ENCODE data around the gene E2F2. TPM values are rescaled to one million over a fixed set of nuclear protein-coding genes. Genes with fewer than 3 reads are reported as not detected.

Gene E2F2
- total RNA-seq, 1 donor = under 0.01 TPM

DNA sequence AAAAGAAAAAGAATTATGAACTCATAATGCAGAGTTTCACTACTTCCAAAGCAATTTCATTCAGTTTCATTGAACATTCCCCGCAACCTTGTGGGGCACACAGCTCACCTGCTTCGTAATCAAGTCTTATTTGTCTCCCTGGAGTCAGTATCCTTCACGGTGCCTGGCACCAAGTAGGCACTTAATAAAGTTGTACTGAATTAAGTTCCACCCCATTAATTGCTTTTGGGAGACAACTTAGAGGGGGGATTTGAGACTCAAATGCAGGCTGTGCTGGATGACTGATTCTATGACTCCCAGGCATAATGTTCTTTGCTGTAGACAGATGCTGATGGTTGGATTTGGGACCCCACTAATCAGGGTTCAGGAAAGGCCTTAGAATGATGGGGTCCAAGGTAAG, 34.7 kb upstream of the E2F2 start:
- Histone ChIP-seq H3K27ac (ENCODE audit: low read depth, low read length) (no peak overlapping the region), H3K4me2 (ENCODE audit: insufficient read depth, low read length) (no peak overlapping the region), H3K4me3 (ENCODE audit: insufficient read depth, low read length) (no peak overlapping the region), H3K4me1 (ENCODE audit: insufficient read depth, low read length) (peaks cover 38% of the 10 kb centered on the region), H3K27me3 (ENCODE audit: insufficient read depth, low read length) (no peaks in the 10 kb centered on the region), H3K36me3 (ENCODE audit: insufficient read depth, low read length) (no peaks in the 10 kb centered on the region), H4K20me1 (ENCODE audit: insufficient read depth, low read length) (no peaks in the 10 kb centered on the region), H2AFZ (ENCODE audit: low read length) (no peak overlapping the region), H3K9me3 (ENCODE audit: low read depth, low read length) (no peaks in the 10 kb centered on the region), H3K79me2 (ENCODE audit: insufficient read depth, low read length) (no peaks in the 10 kb centered on the region)
- DNase-seq (ENCODE audit: insufficient read length, low spot score, missing footprints) = no peak
- TF ChIP-seq, protein P1, sequence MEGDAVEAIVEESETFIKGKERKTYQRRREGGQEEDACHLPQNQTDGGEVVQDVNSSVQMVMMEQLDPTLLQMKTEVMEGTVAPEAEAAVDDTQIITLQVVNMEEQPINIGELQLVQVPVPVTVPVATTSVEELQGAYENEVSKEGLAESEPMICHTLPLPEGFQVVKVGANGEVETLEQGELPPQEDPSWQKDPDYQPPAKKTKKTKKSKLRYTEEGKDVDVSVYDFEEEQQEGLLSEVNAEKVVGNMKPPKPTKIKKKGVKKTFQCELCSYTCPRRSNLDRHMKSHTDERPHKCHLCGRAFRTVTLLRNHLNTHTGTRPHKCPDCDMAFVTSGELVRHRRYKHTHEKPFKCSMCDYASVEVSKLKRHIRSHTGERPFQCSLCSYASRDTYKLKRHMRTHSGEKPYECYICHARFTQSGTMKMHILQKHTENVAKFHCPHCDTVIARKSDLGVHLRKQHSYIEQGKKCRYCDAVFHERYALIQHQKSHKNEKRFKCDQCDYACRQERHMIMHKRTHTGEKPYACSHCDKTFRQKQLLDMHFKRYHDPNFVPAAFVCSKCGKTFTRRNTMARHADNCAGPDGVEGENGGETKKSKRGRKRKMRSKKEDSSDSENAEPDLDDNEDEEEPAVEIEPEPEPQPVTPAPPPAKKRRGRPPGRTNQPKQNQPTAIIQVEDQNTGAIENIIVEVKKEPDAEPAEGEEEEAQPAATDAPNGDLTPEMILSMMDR (IDR thresholded peaks at IDR 0.05; ENCODE audit: extremely low read depth, low read depth, low read length) = no peak

DNA sequence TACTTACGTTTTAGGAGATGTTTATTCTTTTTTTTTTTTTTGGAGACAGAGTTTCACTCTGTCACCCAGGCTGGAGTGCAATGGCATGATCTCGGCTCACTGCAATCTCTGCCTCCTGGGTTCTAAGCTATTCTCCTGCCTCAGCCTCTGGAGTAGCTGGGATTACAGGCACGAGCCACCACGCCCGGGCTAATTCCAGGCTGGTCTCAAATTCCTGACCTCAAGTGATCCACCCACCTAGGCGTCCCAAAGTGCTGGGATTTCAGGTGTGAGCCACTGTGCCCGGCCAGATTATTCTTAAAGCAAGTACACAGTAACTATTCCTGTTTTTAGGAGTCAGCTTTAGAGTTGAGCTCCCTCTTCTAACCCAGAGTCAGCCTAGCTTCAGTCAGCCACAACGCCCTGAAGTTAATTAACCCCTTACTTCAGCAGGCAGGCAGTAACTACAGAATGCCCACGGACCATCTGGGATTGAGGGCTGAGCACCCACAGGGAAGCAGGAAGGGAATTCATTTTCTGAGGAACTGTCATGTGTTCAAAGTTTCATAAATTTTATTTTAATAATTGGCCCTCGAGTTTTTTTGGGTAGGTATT, 33.6 kb upstream of the E2F2 start:
- H4K20me1 ChIP-seq (ENCODE audit: insufficient read depth, low read length) = no peaks in the 10 kb centered on the region
- H2AFZ ChIP-seq (ENCODE audit: low read length) = peak overlapping the region; percentile 80
- H3K4me2 ChIP-seq (ENCODE audit: insufficient read depth, low read length) = peak overlapping the region; percentile 29
- no peak overlapping the region for H3K4me3 ChIP-seq (ENCODE audit: insufficient read depth, low read length)
- no peaks in the 10 kb centered on the region for H3K79me2 ChIP-seq (ENCODE audit: insufficient read depth, low read length)
- TF ChIP-seq, protein P1 (IDR thresholded peaks at IDR 0.05; ENCODE audit: extremely low read depth, low read depth, low read length) = no peak
- no peaks in the 10 kb centered on the region for H3K36me3 ChIP-seq (ENCODE audit: insufficient read depth, low read length)
- peaks cover 49% of the 10 kb centered on the region for H3K4me1 ChIP-seq (ENCODE audit: insufficient read depth, low read length)
- peak overlapping the region; percentile 65 for H3K27ac ChIP-seq (ENCODE audit: low read depth, low read length)
- DNase-seq (ENCODE audit: insufficient read length, low spot score, missing footprints) = no peak
- H3K9me3 ChIP-seq (ENCODE audit: low read depth, low read length) = no peaks in the 10 kb centered on the region
- no peaks in the 10 kb centered on the region for H3K27me3 ChIP-seq (ENCODE audit: insufficient read depth, low read length)

DNA sequence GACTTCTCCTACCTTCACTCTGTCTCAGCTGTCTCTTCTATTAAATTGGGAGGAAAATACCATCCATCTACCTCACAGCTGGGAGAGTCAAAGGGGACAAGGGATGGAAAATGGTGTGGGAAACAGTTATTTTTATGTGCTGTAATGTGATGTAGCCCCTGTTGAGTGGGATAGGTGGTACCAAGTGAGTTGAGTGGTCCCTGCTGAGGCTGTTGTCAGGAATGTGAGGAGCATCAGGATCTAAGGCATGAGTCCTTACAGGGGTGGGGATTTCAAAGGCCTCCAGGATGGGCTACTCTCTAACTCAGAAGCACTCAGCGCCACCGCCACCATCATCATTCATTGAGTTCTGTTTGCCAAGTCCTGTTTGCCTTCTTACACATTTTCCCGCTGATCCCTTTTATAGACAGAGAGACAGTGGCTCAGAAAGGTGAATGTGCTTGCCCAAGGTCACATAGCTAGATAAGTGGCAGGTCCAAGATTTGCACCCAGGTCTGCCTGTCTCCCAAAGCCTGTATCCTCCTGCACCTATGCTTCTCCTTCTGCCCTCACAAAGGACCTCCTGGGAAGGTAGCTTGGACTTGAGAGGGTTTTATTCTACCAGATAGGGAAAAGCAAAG, 32.8 kb upstream of the E2F2 start:
- Histone ChIP-seq H3K36me3 (ENCODE audit: insufficient read depth, low read length) (no peaks in the 10 kb centered on the region), H3K27me3 (ENCODE audit: insufficient read depth, low read length) (no peaks in the 10 kb centered on the region), H4K20me1 (ENCODE audit: insufficient read depth, low read length) (peaks cover 2% of the 10 kb centered on the region), H2AFZ (ENCODE audit: low read length) (no peak overlapping the region), H3K4me3 (ENCODE audit: insufficient read depth, low read length) (no peak overlapping the region), H3K79me2 (ENCODE audit: insufficient read depth, low read length) (peaks cover 4% of the 10 kb centered on the region), H3K27ac (ENCODE audit: low read depth, low read length) (peak overlapping the region; percentile 97), H3K4me1 (ENCODE audit: insufficient read depth, low read length) (peaks cover 48% of the 10 kb centered on the region), H3K4me2 (ENCODE audit: insufficient read depth, low read length) (no peak overlapping the region), H3K9me3 (ENCODE audit: low read depth, low read length) (no peaks in the 10 kb centered on the region)
- DNase-seq (ENCODE audit: insufficient read length, low spot score, missing footprints) = no peak
- TF ChIP-seq, protein P1 (IDR thresholded peaks at IDR 0.05; ENCODE audit: extremely low read depth, low read depth, low read length) = no peak

DNA sequence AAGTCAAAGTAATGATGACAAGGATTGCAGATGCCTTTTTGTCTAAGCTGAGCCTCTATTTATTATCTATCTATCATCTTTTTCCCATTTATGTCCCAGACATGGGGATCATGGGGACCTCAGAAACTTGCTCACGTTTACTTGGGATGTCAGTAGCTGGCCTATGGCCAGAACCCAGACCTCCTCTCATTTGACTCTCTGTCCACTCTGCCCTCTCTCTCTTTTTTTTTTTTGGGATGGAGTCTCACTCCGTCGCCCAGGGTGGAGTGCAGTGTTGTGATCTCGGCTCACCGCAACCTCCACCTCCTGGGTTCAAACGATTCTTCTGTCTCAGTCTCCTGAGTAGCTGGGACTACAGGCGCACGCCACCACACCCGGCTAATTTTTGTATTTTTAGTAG, 32.0 kb upstream of the E2F2 start:
- Histone ChIP-seq H3K4me2 (ENCODE audit: insufficient read depth, low read length) (peak overlapping the region; percentile 95), H4K20me1 (ENCODE audit: insufficient read depth, low read length) (peaks cover 10% of the 10 kb centered on the region), H3K27ac (ENCODE audit: low read depth, low read length) (peak overlapping the region; percentile 97), H3K9me3 (ENCODE audit: low read depth, low read length) (no peaks in the 10 kb centered on the region), H3K79me2 (ENCODE audit: insufficient read depth, low read length) (peaks cover 12% of the 10 kb centered on the region), H3K36me3 (ENCODE audit: insufficient read depth, low read length) (peaks cover 7% of the 10 kb centered on the region), H3K4me1 (ENCODE audit: insufficient read depth, low read length) (peaks cover 43% of the 10 kb centered on the region), H3K27me3 (ENCODE audit: insufficient read depth, low read length) (no peaks in the 10 kb centered on the region), H3K4me3 (ENCODE audit: insufficient read depth, low read length) (no peak overlapping the region), H2AFZ (ENCODE audit: low read length) (no peak overlapping the region)
- TF ChIP-seq, protein P1 (IDR thresholded peaks at IDR 0.05; ENCODE audit: extremely low read depth, low read depth, low read length) = no peak
- no peak for DNase-seq (ENCODE audit: insufficient read length, low spot score, missing footprints)

Data from osteoblast (primary cell).